Activated B cell treated with CpG ODN at 0.5 μM for 24 hours (primary cell): ENCODE data around the gene ZFP36. TPM values are rescaled to one million over a fixed set of nuclear protein-coding genes. Genes with fewer than 3 reads are reported as not detected.

Experiments used
- ATAC-seq: fragments of 200-7000 bp; cut with Tn5 transposase; one replicate; pipeline ENCODE4 v1.10.0; 2021; ENCODE audit warnings: low read depth, mild to moderate bottlenecking, moderate library complexity
- CTCF ChIA-PET: fragments of 350-600 bp; sonication (Branson Sonifier 250); formaldehyde crosslinking; loops from one replicate; lab custom pipeline; 2021; ENCODE audit warnings: antibody characterized with exemption; lab: Charles Lee
- POLR2A ChIA-PET: fragments of 350-600 bp; sonication (Branson Sonifier 250); formaldehyde crosslinking; loops from one replicate; lab custom pipeline; 2021; ENCODE audit warnings: antibody characterized with exemption; lab: Charles Lee
- DNase-seq: peaks from one replicate; pipeline ENCODE4 v3.0.0; 2022
- H3K27ac Mint-ChIP-seq: one replicate; pipeline ENCODE4 v1.8.0; 2020; ENCODE audit warnings: mixed read lengths
- H3K27me3 Mint-ChIP-seq: one replicate; pipeline ENCODE4 v1.8.0; 2021; ENCODE audit warnings: mixed read lengths
- H3K36me3 Mint-ChIP-seq: one replicate; pipeline ENCODE4 v1.8.0; 2021; ENCODE audit warnings: low read depth, mixed read lengths
- H3K4me1 Mint-ChIP-seq: one replicate; pipeline ENCODE4 v1.8.0; 2021; ENCODE audit warnings: mixed read lengths
- H3K4me3 Mint-ChIP-seq: one replicate; pipeline ENCODE4 v1.8.0; 2020; ENCODE audit warnings: mild to moderate bottlenecking, mixed read lengths
- H3K9me3 Mint-ChIP-seq: one replicate; pipeline ENCODE4 v1.8.0; 2020; ENCODE audit warnings: mixed read lengths
- CTCF ChIP-seq: fragments of 200-600 bp; IDR thresholded peaks from one replicate; pipeline ENCODE4 v1.8.0; 2022; ENCODE audit warnings: antibody characterized with exemption, mild to moderate bottlenecking
- intact Hi-C: fragments of 100-400 bp; cut with micrococcal nuclease; formaldehyde crosslinking; loops from one replicate; pipeline ENCODE4 v1.15.1; 2024
- total RNA-seq: library from RNA; stranded (reverse); gene quantifications from 2 replicates; pipeline ENCODE4 v1.2.3, GENCODE V29; 2022

The ZFP36 gene
- total RNA-seq, 1 donor from 2014 or later, result 206 TPM

- peaks cover 28% of the 10 kb centered on the region for H3K36me3 Mint-ChIP-seq
- ATAC-seq (no peak), DNase-seq (no peak)
- intact Hi-C loops, result no loop called here
- peak overlapping the region; percentile 36 for H3K4me3 Mint-ChIP-seq
- peaks cover 69% of the 10 kb centered on the region for H3K4me1 Mint-ChIP-seq
- H3K27ac Mint-ChIP-seq, result peak overlapping the region; percentile 91
- H3K27me3 Mint-ChIP-seq, result no peaks in the 10 kb centered on the region
- ChIA-PET POLR2A (interaction anchor here (0.6 to 8.1 kb wide), 8 partner anchors 8 to 287 kb away, joined by 3 to 213 read pairs (median 24); partner anchors contain the start of genes GMFG, MED29, PAF1 and PLEKHG2), CTCF (interaction anchor here (2.3 to 8.3 kb wide), 2 partner anchors 8 to 12 kb away, joined by 39 to 168 read pairs; partner anchors contain the start of genes PLEKHG2 and ZFP36)
- H3K9me3 Mint-ChIP-seq, result no peaks in the 10 kb centered on the region
- no peak for TF ChIP-seq CTCF
These were observed 7.0 kb upstream of the ZFP36 start for GRCh38 chr19:39399668-39400050.

GRCh38 chr19:39400061-39400460, 6.6 kb upstream of the ZFP36 start:
- peak overlapping the region; percentile 36 for H3K4me3 Mint-ChIP-seq
- no peak for TF ChIP-seq CTCF
- peaks cover 73% of the 10 kb centered on the region for H3K4me1 Mint-ChIP-seq
- no peaks in the 10 kb centered on the region for H3K27me3 Mint-ChIP-seq
- ATAC-seq (no peak), DNase-seq (no peak)
- CTCF ChIA-PET, result interaction anchor here (8.3 kb wide), 1 partner anchor 12 kb away, joined by 168 read pairs; the partner anchor contains the start of gene PLEKHG2
- no peaks in the 10 kb centered on the region for H3K9me3 Mint-ChIP-seq
- peak overlapping the region; percentile 91 for H3K27ac Mint-ChIP-seq
- POLR2A ChIA-PET, result interaction anchor here (1.5 to 8.1 kb wide), 6 partner anchors 7 to 64 kb away, joined by 3 to 213 read pairs (median 51); partner anchors contain the start of genes GMFG, MED29, PAF1 and PLEKHG2
- peaks cover 24% of the 10 kb centered on the region for H3K36me3 Mint-ChIP-seq
- intact Hi-C loops, result no loop called here

DNA sequence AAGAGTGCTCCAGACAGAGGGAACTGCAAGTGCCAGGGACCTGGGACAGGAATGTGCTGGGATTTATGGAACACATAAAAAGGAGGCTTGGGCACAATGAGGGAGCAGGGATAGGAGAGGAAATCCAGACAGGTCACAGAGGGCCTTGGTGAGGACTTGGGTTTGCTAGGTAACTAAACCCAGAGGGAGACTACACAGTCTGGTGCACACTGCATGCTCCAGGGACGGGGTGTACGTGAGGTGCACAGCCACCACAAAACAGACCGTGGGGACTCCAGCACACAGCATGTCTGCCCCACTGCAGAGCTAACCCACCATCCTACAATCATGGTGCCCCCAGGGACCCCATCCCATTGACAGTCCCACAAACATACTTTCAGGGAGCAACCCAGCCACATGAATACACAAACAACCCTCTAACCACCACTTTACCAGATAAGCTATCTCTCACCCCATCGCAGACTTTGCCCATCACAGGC, 5.5 kb upstream of the ZFP36 start:
- ChIA-PET POLR2A (interaction anchor here (0.7 to 8.1 kb wide), 12 partner anchors 6 to 138 kb away, joined by 3 to 213 read pairs (median 4); partner anchors contain the start of genes GMFG, MED29, PAF1 and PLEKHG2), CTCF (interaction anchor here (1.2 to 8.3 kb wide), 2 partner anchors 11 to 35 kb away, joined by 3 to 168 read pairs; partner anchors contain the start of genes PLEKHG2 and RPS16)
- Mint-ChIP-seq H3K27me3 (no peaks in the 10 kb centered on the region), H3K36me3 (peaks cover 17% of the 10 kb centered on the region), H3K4me1 (peaks cover 80% of the 10 kb centered on the region), H3K4me3 (peak overlapping the region; percentile 89), H3K27ac (peak overlapping the region; percentile 91), H3K9me3 (no peaks in the 10 kb centered on the region)
- intact Hi-C loops, result loop anchor here (1.0 kb wide), 1 partner anchor 10 kb away; the partner anchor contains the start of genes MED29 and PAF1
- ATAC-seq, result peak; percentile 5
- no peak for TF ChIP-seq CTCF
- peak; percentile 52 for DNase-seq

GRCh38 chr19:39401549-39402345, 4.9 kb upstream of the ZFP36 start:
- TF ChIP-seq CTCF, result no peak

More at GRCh38 chr19:39401549-39402345, 4.9 kb upstream of the ZFP36 start:
- Mint-ChIP-seq H3K9me3 (no peaks in the 10 kb centered on the region), H3K36me3 (peaks cover 18% of the 10 kb centered on the region), H3K27me3 (no peaks in the 10 kb centered on the region), H3K27ac (peak overlapping the region; percentile 91), H3K4me3 (peak overlapping the region; percentile 89), H3K4me1 (peaks cover 83% of the 10 kb centered on the region)
- ChIA-PET CTCF (interaction anchor here (1.2 to 8.3 kb wide), 2 partner anchors 10 to 34 kb away, joined by 3 to 168 read pairs; partner anchors contain the start of genes PLEKHG2 and RPS16), POLR2A (interaction anchor here (0.5 to 8.1 kb wide), 13 partner anchors 6 to 1158 kb away, joined by 3 to 213 read pairs (median 4); partner anchors contain the start of genes GMFG, MED29, PAF1 and PLEKHG2)
- intact Hi-C loops, result loop anchor here (1.0 kb wide), 2 partner anchors 9 to 10 kb away; partner anchors contain the start of genes MED29 and PAF1
- DNase-seq, result peak; percentile 45
- ATAC-seq, result peak; percentile 22
